Right renal cortex interstitium (tissue), 3 donors: ENCODE measurements around the gene ICE2. TPM values are rescaled to one million over a fixed set of nuclear protein-coding genes. Genes with fewer than 3 reads are reported as not detected.

ENCODE experiments used
- DNase-seq, 3 donors: peaks; one replicate each; pipeline ENCODE4 v3.0.0-alpha.2; 2013; ENCODE audit warnings: low read depth in 3 of 3, low spot score in 2 of 3
- polyA plus RNA-seq, 3 donors: library from polyadenylated mRNA; unstranded; fragments of 120-200 nt; gene quantifications; one replicate each; pipeline ENCODE4 v1.2.1, GENCODE V29; 2013; ENCODE audit not compliant: insufficient read length in 3 of 3

ICE2 gene
- polyA plus RNA-seq, 3 donors, result 78.0 to 85.7 (median 83.5) TPM

DNA sequence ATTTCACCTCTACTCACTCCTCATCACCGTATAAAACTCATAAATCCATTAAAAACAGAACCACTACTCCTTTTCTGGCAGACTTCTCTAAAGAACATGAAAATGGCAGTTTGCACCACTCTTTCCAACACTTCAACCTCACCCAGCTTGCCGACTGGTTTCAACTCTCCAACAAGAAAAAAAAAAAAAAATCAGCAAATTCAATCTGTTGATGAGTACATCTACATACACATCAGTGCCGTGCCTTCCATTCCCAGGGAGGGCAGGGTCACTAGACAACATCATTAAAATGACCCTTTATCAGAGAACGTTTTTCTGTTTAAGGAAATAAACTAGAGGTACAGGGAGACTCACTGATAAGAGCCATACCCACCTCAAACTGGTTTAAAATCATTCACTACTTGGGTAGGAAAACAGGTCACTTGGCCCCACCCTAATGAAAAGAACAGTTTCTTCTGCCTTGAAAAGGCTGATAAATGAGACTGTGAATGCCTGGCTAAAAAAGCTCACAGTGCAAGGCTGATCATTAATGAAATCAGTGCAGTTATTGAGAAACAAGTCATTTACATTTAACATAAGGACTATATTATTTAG, 87.1 kb downstream of the ICE2 start:
- no peak for DNase-seq

- DNase-seq, result no peak
Measured at GRCh38 chr15:60390871-60391501, 88.0 kb downstream of the ICE2 start.

DNA sequence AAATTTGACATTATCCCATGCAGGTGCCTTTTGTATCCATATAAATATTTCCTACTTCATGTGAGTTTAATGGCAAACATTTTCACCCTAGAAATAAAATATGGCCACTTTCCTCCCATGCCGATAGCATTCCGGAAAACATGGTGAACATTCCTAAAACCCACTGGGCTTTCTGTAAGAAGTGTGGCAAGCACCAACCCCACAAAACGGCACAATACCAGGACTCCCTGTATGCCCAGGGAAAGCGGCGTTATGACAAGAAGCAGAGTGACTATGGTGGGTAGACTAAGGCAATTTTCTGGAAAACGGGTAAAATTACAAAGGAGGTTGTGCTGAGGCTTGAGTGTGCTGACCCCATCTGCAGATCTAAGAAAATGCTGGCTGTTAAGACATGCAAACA, 88.7 kb downstream of the ICE2 start:
- DNase-seq, result no peak

- DNase-seq, result no peak
Measured at GRCh38 chr15:60389261-60390077, 89.5 kb downstream of the ICE2 start.

DNA sequence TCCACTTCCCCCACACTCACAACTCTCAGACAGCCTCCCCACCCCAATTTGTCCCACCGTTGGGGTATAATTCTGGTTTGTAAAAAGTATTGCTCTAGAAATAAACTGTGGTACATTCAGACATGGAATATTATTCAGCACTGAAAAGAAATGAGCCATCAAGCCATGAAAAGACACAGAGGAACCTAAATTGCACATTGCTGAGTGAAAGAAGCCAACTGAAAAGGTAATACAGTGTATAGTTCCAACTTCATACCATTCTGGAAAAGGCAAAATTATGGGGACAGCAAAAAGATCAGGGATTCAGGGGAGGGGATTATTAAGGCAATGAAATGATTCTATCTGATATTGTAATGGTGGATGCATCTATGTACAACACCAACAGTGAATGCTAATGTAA, 91.6 kb downstream of the ICE2 start:
- no peak for DNase-seq

GRCh38 chr15:60386615-60387014, 92.3 kb downstream of the ICE2 start:
- no peak for DNase-seq

GRCh38 chr15:60385620-60386552, 93.1 kb downstream of the ICE2 start:
- DNase-seq, result no peak

DNA sequence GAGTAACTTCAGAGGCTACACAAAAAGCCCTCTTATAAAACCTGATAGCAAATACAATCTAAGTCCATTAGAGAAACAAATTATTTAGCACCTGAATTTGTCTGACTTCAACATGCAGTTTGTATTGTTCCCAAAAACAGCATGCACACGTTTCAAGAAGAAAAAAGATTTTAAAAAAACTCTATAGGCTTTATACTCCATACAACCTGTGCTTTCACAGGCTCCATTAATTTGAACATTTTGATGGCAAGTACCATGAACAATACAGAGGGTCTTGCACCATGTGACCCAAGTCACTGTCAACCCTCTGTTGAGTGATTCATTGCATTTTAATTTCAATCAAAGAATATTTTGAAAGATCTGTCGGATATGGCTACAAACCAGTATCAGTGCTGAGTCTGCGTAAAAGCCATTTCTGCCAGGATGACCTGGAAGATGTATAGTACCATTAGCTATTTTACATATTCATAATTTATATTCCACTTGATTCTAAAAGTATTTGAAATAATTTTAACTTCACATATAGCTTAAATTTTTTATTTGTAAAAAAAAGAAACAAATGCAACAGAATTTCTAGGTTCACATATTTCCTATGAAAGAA, 94.3 kb downstream of the ICE2 start:
- no peak for DNase-seq

DNA sequence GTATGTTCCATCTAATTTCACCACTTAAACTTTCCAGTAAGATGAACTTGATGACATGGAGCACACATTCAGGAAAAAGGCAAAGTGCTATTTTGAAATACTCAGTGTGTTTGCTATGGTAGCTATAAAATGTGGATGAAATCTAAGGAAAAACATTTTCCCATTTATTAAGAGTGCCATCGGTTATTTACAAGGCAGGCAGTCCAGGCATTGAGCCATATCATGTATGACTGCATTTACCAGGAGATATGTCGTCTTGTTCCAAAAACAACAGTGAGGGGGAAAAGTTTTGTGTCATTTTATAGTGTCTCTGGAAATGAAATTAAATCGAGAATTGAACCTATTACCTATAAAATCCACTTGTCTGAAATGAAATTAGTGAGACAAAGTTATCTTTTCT, 94.9 kb downstream of the ICE2 start:
- DNase-seq, result no peak

DNA sequence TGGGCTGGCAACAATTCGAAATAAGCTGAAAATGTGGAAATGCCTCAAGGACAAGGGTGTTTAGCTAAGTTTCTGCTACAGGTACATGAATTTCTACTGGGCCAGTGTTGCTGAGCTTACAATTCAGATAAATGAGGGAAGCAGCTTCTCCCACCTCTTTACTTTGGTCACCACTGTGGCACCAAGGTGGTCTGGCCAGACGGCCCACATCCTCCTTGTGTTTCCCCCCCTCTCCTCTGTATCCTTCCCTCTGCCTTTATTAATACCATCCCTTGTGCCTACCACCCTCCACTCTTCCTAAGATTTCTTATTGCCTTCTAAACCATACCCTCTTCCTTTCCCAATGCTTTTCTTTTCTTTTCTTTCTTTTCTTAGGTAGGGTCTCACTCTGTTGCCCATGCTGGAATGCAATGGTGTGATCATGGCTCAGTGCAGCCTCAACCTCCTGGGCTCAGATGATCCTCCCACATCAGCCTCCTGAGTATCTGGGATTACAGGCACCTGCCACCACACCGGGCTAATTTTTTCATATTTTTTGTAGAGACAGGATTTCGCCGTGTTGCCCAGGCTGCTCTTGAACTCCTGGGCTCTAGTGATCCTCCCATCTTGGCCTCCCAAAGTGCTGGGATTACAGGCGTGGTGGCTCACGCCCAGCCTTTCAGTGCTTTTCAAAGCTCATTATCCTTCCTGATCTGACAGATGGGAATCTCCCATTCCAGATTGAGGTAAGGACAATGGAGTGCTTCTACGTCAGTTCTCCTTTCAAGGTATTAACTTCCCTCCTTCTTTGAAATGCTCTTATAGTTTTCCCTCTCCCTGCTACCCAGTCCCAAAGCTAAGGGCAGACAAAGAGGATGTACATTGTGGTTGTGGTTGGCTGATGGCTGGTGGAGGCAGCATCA, 95.9 kb downstream of the ICE2 start:
- DNase-seq, result no peak

DNA sequence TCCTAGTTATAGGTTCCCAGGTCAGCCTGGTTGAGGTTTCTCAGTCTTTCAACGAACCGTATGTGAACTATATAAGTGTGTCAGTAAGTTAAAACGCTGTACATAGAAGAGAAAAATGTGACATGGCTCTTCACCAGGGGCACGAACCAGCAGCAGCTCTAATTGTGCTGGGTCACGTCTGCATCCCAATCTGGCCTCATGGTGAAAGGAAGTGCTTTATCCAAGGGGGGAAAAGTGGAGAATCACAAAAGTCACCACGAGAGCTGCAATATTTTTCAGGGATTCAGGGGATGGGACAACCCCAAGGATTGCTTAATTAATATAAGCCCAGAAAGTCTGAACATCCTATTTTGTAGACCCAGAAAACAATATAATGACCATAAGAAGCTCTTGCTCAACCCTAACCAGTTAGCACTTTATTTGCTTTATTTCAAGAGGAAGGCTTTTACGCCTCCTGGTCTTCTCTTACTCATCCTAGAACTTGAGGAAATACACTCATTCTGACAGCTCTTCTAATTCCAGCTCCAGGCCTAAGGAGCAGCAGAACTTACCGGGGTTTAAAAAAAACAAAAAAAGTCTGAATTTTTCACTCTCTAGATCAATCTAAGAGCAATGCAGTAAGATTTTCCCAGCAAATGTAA, 97.7 kb downstream of the ICE2 start:
- no peak for DNase-seq

DNA sequence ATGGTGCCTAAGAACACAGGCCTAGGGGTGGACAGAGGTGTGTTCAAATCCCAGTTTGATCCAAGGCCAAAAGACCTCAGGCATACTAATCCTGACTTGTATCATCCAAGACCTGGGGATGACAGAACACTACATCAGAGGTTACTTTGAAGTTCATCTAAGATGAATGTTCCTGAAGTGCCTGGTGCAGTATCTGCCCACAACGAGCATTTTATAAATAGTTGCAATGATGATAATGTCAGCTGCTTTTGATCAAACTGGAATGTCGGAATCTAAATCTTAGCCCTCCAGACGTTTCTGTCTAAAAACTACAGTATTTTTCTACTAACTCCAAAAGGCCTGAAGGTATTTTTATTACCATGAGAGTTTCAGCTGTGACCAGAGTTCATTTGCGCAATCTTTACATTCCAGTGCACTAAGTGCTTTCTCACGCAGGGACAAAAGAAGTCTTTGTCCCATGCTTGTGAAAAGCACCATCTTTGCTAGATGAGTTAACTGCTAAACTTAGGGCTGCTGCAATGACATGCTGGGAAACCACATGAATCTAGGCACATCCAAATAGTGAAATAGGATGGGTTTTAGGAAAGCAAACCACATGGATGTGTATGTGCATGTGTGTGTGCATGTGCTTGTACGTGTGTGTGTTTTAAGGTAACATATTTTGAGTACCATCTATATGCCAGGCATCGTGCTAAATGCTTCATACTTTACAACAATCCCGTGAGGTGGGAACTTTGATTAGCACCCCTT, 99.2 kb downstream of the ICE2 start:
- no peak for DNase-seq

DNA sequence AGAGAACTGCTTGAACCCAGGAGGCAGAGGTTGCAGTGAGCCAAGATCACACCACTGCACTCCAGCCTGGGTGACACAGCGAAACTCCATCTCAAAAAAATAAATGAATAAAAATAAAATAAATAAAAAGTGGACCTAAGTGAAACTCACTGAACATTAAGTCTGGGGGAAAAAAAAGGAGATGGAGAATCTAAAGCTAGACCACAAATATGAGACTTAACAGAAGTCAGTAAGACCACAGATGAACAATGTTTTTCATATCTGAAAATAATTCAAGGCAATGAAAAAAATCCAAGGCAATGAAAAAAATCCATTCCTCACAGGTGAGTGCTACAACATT, 99.8 kb downstream of the ICE2 start:
- no peak for DNase-seq

GRCh38 chr15:60376677-60377095, 102.3 kb downstream of the ICE2 start:
- DNase-seq, result no peak

DNA sequence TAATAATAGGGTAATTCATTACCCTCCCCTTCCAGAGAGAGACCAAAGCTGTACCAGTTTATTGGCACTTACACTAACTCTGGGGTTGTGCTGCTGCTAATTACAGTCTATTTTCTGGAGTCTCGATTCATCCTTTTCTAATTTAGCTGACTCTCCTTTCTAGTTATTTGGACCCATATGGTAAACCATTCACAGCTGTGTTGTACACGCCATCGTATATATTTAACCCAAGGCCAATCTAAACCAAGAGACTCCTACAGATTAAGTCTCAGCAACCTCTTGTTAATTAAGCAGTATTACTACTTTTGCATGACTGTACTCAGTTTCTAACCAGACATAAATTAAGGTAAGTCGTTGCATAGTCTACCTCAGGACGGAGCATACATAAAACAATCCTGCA, 103.6 kb downstream of the ICE2 start:
- DNase-seq, result no peak

DNA sequence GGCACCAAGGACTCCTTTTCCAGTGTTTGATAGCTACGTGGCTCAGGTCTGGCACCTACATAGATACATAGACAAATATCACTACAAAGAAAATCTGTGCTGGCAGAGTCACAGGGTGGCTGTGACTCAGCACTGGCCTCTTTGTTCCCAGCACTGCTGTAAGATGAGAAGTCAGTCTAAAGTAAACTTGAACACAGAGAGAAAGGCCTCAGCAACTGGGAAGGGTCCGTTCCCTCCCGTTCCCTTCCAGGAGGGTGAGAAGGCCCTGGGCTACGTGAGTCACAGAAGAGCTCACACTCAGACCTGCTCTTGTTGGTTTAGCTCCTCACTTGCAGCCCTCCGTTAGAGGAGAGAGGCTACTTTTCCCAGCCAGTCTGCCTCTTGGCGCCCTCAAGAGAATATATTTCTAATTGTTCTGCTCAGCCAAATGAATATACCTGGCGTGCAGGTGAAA, 104.3 kb downstream of the ICE2 start:
- DNase-seq, result no peak

DNA sequence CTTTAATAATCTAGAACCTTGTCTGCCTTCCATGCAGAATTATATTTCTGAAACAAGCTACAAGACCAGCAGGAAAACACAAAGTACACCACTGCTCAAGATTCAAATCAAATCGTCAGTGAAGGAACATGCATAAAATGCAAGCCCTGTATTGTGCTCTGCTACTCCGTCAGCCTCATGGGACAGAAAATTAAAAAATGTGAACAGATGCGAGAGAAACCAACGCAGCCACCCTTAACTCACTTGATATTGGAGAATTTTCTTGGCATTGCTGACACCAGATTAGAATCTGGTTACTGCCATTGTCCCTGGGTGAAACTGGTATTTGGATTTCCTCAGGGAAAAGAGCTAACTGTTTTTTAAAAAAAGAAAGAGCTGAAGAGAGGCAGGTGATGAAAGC, 104.7 kb downstream of the ICE2 start:
- no peak for DNase-seq

DNA sequence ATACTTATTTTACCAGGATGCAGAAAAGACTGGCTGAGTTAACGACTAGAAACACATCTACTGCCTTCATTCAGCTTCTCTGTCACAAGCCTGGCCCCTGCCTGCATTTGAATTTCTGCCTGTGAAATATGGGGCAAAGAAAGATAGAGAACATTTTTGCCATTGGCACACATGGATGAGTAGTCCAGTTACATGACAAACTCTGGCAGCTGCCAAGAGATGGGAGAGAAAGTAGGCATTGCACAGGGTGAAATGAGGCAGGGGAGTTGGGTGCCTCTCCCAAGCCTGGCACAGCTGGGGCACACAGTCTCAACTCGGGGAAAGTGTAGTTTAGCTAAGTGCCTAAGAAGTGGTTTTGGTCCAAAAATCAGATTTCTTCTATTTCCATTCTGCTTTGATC, 105.2 kb downstream of the ICE2 start:
- DNase-seq, result no peak
